ENCODE results near the gene HAGH.

HAGH gene

DNA sequence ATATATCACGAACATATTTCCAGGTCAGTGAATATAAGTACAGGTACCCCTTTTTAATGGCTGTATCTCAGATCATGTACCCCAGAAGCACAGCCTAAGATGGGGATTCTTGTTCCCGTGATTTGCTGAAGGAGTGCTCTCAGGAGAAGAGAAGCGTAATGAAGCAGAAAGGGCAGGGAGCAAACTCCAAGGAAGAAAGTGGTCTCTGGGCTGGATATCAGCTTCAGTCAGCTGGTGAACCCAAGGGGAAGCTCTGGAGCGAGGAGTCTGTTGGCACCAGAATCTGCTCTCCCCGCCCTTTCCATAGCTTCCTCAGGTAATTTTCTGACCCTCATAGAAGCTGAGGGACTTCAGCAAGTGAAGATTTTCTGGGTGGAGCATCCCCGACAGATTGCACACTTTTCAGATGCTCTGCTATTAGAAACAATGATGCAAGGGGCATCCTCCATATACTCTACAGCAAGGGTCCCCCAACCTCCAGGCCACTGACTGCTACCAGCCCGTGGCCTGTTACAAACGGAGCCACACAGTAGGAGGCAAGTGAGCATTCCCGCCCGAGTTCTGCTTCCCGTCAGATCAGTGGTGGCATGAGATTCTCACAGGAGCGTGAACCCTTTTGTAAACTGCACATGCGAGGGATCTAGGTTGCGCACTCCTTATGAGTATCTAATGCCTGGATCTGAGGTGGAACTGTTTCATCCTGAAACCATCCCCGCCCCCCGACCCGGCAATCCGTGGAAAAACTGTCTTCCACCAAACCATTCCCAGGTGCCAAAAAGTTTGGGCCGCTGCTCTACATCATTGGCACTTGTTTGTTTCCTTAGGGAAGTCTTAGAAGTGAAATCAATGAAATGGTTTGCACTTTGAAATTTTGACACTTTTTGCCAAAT lies 4.8 kb upstream of the HAGH start:
- no peak for DNase-seq (ENCODE audit: low read depth)

DNA sequence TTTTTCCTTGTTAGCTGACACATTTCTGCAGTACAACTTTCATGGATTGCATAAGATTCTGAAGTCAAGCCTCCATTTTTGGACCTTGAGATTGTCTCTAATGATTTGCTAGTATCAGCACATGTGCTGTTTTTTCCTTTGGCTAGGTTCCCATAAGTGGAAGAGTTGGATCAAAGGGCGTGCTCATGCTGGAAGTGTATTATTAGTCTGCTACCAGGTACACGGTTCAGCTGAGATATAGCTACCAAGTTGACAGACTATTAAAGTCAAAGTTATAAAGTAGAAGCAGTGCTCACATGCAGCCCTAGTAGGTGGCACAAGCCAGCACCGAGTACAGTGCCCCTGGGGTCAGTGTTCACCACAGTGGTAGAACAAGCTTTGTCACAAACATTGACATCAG lies 3.6 kb upstream of the HAGH start:
- no peak for DNase-seq (ENCODE audit: low read depth)

DNA sequence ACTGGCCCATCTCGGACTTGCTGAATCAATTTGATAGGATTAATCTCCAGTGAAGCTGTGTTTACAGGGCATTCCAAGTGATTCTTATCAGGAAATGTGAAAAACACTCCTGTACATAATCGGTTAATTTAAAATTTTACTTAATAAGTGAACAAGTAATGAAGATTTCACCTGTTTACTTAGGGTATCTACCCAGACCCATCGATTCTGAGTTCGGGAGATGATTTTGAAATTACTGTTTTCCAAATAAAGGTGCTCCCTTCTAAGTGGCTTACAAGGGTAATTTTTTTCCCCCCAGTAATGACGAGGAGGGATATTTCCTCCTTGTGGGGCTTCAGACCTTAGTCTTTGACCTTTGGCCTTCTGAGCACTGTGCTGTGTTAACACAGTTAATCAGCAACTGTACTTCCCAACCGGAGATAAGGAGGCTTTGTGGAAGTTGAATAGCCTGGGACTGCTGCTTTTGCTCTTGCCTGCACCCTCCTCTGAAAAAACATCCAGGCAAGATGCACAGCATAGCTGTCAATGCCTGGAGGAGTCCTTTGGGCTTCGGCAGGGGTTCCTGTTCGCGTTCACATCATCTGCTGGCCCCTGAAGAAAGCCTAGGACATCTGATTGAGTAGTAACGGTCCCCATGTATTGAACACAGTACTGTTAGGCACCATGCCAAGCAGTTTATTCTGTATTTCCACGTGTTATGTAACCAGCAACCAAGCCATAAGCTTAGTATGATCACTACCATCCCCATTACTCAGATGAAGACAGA lies 2.2 kb upstream of the HAGH start:
- no peak for DNase-seq (ENCODE audit: low read depth)

DNA sequence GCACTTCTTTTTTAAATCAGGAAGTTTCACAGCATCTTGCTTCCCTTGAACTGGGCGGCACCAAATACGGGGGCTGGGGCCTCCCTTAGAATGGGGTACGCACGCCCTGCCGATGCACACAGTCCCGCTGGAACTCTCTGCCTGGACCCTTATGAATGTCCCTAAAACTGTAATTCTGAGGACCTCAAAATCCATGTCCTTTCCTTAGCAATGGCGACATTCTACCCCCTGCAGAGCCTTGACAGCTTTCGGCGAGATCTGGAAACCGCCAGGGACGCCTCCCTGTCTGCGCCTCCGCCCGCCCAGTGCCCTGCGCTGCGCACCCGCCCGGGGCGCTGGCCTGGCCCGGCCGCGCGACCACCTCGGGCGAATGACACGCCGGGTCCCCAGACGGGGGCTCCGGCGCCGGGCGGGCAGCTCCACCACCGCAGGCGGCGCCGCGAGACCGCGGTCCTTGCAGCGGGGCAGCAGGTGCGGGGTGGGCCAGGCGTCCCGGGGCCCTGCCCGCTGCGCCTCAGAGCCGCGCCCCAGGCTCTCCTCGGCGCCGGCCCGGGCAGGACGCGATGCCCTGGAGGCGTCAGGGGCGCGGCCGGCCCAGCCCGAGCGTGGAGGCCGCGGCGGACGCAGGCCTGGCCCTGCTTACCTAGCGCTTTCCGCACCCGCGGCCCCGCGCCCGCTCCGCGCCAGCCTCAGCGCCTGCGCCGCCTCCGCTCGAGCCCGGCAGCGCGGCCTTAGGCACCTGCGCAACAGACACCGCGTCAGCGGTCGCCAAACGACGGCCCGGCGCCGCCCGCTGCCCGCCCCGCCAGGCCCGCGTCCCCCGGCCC lies 548 bp downstream of the HAGH start:
- DNase-seq (ENCODE audit: low read depth), result peak; percentile 64

DNA sequence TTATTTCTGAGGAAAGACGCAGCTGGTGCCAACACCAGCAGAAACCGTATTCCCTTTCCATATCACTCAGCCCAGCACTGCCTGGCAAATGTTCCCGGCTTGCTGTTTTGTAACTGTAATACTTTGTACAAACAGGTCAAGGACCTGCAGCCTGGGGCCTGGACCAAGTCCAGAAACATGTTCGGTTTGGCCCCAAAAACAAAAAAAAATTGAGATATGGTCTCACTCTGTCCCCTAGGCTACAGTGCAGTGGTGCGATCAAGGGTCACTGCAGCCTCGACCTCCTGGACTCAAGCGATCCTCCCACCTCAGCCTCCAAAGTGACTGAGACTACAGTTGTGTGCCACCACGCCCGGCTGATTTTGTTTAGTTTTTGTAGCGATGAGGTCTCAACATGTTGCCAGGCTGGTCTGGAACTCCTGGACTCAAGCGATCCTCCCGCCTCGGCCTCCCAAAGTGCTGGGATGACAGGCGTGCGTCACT lies 1.2 kb downstream of the HAGH start:
- no peak for DNase-seq (ENCODE audit: low read depth)

DNA sequence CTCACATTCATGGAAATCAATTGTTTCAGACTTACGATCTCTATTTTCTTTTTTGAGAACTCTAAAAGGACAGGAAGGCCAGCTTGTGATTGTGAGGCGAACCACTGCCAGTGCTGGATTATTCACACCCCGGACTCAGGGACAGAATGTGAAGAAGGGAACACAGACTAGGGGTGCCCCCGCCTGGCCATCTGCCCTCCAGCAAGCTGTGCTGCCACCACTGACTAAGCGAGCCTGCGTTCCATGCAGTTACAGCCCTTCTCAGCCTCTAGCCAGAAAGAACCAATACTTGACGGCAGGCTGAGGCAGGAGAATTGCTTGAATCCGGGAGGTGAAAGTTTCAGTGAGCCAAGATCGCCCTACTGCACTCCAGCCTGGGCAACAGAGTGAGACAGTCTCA lies 2.8 kb downstream of the HAGH start:
- no peak for DNase-seq (ENCODE audit: low read depth)

DNA sequence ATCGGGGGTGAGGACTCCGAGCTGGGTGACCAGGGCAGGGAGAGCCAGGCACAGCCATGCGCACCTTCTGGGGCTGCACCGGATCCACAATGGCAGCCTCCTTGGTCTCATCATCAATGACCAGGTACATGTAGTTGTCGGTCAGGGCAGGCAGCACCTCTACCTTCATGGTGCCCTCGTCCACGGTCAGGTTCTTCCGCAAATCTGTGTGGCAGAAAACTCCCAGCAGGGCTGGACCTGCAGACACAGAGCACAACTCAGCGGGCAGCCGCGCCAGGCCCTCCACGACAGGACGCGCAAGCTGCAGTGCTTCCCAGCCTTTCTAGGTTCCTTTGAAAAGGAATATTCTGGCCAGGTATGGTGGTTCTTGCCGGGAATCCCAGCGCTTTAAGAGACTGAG lies 3.8 kb downstream of the HAGH start:
- DNase-seq (ENCODE audit: low read depth), result no peak

DNA sequence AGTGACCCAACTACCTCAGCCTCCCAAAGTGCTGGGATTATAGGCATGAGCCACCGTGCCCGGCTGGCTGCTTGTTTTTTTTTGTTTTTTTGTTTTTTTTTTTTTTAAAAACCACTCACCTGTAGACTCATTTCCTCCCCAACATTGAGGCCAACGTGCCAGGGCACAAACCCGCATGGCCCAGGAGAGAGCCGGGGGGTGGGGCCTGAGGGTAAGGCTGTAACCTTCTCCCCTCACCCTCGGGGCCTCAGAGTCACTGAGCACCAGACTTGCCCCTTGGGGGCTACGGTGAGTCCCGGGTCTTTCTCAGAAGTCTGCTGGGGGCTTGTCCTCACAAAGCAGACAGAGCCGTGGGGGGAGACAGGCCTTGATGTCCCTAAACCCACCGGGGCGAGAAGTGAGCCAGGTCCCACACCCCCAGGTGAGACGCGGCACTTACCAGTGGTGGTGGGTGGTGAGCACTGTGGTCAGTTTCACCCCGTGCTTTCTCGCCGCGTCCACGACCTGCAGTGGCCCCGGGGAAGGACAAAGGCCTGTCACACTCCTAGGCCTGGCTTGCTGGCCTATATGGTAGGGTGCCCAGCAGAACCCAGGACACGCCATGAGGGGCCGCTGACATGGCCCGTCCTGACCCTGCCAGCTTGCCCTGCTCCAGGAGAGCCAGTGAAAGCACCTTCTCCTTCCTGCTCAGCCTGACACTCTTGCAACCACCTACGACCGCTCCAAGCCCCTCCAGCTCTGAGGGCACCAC lies 4.6 kb downstream of the HAGH start:
- no peak for DNase-seq (ENCODE audit: low read depth)

DNA sequence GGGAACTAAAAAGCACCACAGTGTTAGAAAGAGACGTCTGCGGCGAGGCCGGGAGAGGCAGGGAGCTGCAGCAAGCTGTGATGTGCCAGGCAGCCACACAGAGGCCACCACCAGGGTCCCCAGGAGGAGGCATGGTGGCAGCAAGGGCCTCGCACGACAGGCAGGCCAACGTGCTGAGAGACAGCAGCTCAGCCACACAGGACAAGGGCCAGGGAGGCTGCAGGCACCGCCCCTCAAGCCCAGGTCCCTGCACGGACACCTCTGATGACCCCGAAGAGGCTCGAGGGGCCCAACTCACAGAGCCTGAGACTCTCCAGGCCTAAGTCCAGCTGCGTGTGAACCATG lies 5.7 kb downstream of the HAGH start:
- DNase-seq (ENCODE audit: low read depth), result no peak

DNA sequence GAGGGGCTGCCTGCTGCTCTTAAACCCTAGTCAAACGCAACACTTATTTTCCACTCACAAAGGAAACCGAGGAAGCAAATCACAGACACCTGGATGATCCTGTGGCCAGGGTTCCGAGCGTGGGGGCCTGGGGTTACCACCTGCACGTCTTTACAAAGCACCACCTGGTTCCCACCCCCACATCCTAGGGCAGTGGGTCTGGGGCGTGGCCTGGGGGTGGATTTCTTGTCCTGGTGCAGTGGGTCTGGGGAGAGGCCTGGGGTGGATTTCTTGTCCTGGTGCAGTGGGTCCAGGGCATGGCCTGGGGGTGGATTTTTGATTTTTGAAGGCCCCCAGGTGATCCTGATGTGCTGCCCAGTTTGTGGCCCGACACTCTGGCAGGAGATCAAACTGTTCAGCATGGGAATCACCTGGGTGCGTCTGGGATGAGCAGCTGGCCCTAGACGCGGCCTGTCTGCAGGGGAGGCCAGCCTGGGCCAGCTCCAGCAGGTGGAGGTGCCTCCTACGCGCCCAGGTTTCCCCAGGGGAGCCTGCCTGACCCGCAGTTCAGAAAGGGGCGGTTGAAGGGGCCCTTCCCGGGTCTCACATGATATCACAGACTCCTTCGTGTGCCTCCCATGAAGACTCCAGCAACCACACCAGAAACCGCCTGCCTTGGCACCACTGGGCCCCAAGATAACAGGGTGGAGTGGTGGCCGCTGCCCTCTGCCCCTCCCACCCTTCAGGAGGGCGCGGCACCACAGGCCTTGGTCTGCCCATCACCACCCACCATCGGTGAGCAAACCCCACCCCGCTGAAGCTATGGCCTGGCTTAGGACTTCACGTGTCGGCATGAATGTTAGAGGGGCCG lies 6.3 kb downstream of the HAGH start:
- DNase-seq (ENCODE audit: low read depth), result no peak

DNA sequence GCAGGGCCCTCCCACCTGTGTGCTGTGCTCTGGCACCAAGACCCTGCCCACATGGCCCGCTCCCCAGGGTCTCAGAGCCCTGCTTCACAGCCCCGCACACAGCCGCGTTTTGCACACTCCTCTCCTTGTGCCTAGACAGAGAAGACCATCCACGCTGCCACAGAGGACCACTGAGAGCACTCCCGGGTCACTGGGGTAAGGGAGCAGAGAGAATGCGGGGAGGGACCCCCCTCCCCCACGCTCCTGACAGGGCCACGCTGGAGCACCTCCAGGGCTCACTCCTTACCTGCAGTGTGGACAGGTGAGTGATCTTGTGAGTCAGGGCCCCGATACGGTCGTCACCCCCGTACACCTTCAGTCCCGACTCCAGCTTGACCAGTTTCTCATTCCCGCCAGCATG lies 7.0 kb downstream of the HAGH start:
- DNase-seq (ENCODE audit: low read depth), result no peak

DNA sequence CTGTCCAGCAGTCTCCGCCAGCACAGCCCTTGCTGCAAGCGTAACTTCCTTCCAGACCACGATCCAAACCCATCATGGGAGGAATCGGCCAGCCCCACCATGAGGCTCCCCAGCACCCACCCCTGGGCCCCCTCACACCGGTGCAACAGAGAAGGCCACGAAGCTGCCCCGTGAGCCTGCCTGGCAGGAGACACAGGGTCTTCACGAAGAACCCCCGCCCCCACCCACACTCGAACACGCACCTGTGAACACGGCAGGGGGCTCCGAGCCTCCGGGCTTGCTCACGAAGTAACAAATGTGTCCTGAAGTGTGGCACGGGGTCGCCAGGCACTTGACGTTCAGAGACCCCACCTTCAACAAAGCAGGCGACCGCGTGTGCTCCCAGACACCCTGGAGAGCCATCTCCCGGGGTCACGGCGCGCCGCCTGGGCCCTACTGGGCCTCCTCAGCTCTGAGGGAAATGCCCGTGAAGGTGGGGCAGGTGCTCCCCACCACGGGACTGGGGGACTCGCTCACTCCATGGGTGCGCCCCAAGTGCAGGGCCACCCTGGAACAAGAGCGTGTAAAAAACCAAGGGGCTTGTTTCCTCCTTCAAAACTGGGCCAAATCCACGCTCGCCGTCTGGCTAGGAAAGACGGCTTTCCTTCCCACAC lies 7.6 kb downstream of the HAGH start:
- no peak for DNase-seq (ENCODE audit: low read depth)

DNA sequence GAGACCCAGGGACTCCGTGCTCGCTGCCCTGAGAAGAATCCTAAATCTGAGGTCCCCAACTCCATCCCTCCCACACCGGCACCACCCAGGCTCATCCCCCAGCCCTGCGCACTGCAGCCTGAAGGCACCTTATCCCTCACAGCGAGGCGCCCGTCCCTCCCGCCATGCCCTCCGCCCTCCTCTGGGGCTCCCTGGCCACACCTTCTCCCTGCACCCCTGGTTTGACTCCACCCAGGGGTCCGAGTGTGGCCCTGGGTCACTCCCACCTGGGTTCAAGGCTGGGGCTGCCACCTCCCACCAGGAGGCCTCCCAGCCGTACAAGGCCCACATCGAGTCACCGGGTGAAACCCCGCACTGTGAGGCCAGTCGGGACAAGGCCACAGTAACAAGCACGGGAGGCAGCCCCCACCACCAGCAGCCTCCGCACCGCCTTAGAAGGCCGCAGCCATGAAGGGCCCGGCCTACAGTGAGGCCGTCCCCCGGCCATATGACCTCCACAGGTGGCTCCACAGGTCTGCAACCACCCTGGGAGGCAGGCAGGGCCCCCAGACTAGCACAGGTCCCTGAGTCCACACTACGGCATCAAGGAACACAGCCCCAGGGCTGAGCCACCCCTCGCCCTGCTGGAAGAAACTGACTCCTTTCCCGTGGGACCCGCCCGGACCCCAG lies 8.3 kb downstream of the HAGH start:
- no peak for DNase-seq (ENCODE audit: low read depth)

DNA sequence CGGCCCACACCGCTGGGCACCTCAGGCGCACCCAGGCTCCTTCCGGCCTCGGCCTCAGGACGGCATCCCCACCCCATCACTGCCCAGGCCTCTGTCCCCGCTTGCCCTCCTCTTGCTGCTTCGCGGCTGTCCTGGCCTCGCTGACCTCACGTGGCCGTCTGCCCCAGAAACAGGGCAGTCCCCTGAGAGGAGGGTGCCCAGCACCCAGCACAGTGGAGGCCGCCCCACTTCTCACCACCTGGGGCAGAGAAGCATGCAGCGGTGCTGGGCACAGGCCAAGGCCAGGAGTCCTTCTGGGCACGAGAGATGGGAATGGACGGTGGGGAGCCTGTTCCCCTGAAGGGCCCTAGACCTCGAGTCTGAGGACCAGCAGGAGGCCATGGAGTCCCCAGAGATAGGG lies 8.9 kb downstream of the HAGH start:
- DNase-seq (ENCODE audit: low read depth), result no peak

DNA sequence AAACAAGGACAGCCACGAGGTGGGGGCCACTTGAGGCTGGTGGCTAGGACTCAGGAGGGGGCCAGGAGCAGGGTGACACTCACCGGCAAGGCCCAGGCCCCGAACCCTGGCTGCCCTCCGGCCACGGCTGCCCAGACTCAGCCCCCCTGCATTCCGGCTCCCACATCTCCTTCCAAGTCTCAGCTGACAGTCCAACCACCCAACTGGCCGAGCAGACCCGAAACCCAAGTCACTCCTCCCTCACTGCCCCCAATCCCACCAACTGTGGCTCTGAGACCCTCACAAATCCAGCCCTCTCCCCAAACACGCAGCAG lies 9.4 kb downstream of the HAGH start:
- DNase-seq (ENCODE audit: low read depth), result no peak

DNA sequence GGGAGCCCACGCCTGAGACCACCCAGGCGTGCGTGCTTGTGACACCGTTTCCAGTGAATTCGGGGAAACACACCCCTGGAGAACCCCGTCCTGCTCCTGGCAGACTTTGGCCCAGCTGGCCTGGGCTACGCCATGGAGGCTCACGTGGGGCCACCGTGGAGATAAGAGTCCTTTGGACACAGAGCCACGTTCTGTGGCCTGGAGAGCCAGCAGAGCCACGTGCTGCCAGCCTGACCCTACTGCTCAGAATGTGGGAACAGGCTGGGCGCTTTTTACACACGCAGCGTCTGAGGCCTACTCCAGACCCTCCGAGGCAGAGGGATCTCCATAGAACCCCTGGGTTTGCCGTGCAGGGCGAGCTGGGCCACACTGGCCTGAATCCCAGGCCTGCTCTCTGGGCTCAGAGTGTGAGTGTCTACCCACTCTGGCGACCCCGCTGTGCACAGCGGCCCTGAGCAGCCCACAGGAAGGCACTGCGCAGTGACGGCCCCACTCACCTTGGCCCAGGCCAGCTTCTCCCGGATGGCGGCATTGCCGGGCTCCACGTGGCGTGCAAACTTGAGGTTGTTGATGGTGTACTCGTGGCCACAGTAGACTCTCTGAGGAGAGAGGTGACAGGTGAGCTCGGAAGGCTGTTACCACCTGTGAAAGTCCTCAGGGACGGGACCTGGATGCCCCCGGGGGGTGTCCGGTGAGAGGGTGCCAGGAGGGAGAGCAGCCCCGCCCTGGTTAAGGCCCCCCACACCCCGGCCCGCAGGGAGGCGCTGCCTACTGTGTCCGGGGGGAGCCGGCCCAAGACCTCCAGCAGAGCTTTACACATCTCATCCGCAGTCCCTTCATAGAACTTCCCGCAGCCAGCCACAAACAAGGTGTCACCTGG lies 10.0 kb downstream of the HAGH start:
- DNase-seq (ENCODE audit: low read depth), result no peak

DNA sequence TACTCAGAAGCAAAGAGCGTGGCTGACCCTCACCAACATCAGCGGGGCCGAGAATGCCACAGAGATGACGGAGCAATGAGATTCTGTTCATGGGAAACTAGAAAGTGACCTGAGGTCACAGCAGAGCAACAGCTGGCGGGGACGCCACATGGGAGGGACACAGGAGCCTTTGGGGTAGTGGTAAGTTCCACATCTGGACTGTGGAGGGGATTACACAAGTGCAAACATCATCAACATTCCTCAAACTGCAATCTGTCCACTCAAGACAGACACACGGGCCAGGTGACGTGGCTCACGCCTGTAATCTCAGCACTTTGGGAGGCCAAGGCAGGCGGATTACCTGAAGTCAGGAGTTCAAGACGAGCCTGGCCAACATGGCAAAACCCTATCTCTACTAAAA lies 11.2 kb downstream of the HAGH start:
- DNase-seq (ENCODE audit: low read depth), result no peak

DNA sequence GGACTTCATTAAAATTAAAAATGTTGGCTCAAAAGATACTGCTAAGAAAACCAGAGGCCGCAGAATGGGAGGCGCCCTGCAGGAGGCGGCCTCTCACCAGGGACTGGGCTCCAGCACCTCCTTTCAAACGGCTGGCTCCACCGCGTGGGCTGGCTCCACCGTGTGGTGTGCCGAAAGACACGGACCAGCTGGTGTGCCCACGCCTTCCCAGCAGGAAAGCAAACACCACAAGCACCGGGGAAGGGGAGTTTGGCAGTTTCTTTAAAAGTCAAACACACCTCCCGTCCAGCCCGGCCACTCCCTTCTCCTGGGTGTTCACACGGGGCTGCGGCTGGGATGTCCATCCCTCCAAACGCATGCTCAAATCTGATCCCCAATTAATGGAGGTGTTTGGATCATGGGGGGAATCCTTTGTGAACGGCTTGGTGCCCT lies 13.9 kb downstream of the HAGH start:
- DNase-seq (ENCODE audit: low read depth), result no peak

DNA sequence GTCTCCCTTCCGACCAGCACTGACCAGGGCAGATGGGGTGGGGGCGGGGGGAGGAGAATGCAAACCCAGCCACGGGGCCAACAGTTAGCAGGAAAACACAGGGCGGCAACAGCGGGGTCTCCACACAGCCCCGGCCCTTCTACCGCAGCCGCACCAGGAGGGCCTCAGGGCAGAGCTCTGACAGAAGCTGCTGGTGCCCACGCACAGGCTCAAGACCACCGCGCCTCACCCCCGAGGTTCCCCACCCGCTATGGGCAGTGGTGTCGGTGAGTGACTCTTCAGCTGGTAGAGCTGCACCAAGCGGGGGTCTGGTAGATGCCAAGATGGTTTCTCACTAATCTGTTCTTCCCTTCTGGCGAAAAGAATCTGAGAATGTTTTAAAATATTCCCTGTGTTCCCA lies 16.1 kb downstream of the HAGH start:
- no peak for DNase-seq (ENCODE audit: low read depth)

Data from T-helper 22 cell (primary cell).